Measurements from ENCODE around the gene VSIG4. TPM values are rescaled to one million over a fixed set of nuclear protein-coding genes. Genes with fewer than 3 reads are reported as not detected.

The VSIG4 gene, protein sequence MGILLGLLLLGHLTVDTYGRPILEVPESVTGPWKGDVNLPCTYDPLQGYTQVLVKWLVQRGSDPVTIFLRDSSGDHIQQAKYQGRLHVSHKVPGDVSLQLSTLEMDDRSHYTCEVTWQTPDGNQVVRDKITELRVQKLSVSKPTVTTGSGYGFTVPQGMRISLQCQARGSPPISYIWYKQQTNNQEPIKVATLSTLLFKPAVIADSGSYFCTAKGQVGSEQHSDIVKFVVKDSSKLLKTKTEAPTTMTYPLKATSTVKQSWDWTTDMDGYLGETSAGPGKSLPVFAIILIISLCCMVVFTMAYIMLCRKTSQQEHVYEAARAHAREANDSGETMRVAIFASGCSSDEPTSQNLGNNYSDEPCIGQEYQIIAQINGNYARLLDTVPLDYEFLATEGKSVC
- not detected in 2 replicates for total RNA-seq (2021; fragmentation: NEBNext Ultra II Directional; extraction: Animal tissue kit (Norgen Biotek cat#: 25700))
- not detected in 2 replicates for polyA plus RNA-seq (2011; rRNA removed)
- not detected for polyA plus RNA-seq (2011; cell fraction: cytosol; rRNA removed)
- not detected for polyA plus RNA-seq (2011; cell fraction: nucleus; rRNA removed)
- not detected in 4 replicates for polyA plus RNA-seq (2012, experiment 1 of 2)
- not detected for polyA plus RNA-seq (2012, experiment 2 of 2)
- not detected for polyA plus RNA-seq (2013, experiment 1 of 2)
- not detected for polyA plus RNA-seq (2013, experiment 2 of 2)
- not detected in 2 replicates for polyA minus RNA-seq (2011; rRNA and poly(A)+ RNA removed)
- not detected for polyA minus RNA-seq (2011; cell fraction: cytosol; rRNA and poly(A)+ RNA removed)
- polyA minus RNA-seq (2011; cell fraction: nucleus; rRNA and poly(A)+ RNA removed): not detected
- long read RNA-seq, experiment 1: 0 reads
- long read RNA-seq, experiment 2: 0 reads

DNA sequence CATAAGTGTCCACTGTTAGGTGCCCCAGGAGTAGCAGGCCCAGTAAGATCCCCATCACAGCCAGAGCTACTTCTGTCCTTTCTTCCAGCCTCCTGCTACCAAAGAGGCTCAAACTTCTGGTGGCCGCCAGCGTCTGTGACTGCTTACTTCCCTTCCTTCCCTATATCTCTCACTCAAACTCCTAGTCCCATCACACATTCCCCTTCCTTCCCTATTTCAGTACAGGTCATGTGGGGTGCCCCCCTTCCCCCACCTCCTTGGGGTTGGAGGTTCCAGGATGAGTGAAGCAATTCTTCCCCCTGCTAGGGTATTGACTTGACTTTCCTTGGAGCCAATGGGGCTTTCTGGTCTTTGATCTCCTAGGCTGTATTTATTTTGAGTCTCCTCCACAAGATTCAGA, at the start of gene VSIG4:
Gene VSIG4 (minus strand): TSS at position 137 of the 400 bp plus-strand sequence. CDS start 82 bp downstream, at position 55.
- Histone ChIP-seq H3K79me2 (ENCODE audit: control insufficient read depth in 1 of 2, insufficient read depth in 2 of 2, low read length in 2 of 2) (no peaks in the 10 kb centered on the region), H3K4ac (replicated peaks; ENCODE audit: insufficient read length, low read depth, low read length) (no peak within 1 kb of the TSS), H2BK20ac (ENCODE audit: low read length) (no peak within 1 kb of the TSS), H2BK5ac (ENCODE audit: low read depth, low read length) (no peak within 1 kb of the TSS), H3K27ac (ENCODE audit: low read depth, low read length) (no peak within 1 kb of the TSS), H2AK5ac (ENCODE audit: low read depth, low read length) (no peak within 1 kb of the TSS), H2BK15ac (ENCODE audit: low read length) (no peak within 1 kb of the TSS), H3K9me3 (ENCODE audit: insufficient read depth in 2 of 2, low read depth in 1 of 2, low read length in 1 of 2) (peaks cover 0 to 10% of the 10 kb centered on the region in 2 experiments; a peak in 1 of 4 replicates), H2BK120ac (replicated peaks; ENCODE audit: low read depth, low read length) (no peak within 1 kb of the TSS), H3K4me3 (ENCODE audit: extremely low read depth in 1 of 4, insufficient read depth in 2 of 4, low read depth in 3 of 4, low read length in 4 of 4) (no peak within 1 kb of the TSS), H4K8ac (ENCODE audit: extremely low read depth, insufficient read depth, low read length) (no peak within 1 kb of the TSS), H3K56ac (replicated peaks; ENCODE audit: insufficient read length, low read depth, low read length) (no peak within 1 kb of the TSS), H3K79me1 (ENCODE audit: low read depth, low read length) (no peaks in the 10 kb centered on the region), H3K14ac (ENCODE audit: insufficient read length) (no peak within 1 kb of the TSS), H3K4me1 (replicated peaks in 1 of 4; ENCODE audit: control insufficient read depth in 3 of 4, insufficient read depth in 4 of 4, low read length in 3 of 4) (0 out of 7 replicates have a peak, but pooled peaks cover 0 to 3% (median 0%) of the 10 kb centered on the region in 4 experiments), H2AFZ (ENCODE audit: low read length) (no peak within 1 kb of the TSS), H3K18ac (ENCODE audit: extremely low read depth, low read length) (no peak within 1 kb of the TSS), H3K4me2 (ENCODE audit: insufficient read depth in 1 of 2, low read depth in 2 of 2, low read length in 2 of 2) (no peak within 1 kb of the TSS), H4K91ac (replicated peaks; ENCODE audit: insufficient read length, low read length) (no peak within 1 kb of the TSS), H3K23me2 (ENCODE audit: low read depth, low read length) (no peaks in the 10 kb centered on the region; the same call in 1 of the 2 replicates), H3K23ac (ENCODE audit: insufficient read length) (no peak within 1 kb of the TSS), H2BK12ac (ENCODE audit: low read depth, low read length) (no peak within 1 kb of the TSS), H3K9ac (replicated peaks in 1 of 4; ENCODE audit: extremely low read depth in 1 of 4, low read depth in 3 of 4, low read length in 3 of 4) (no peak within 1 kb of the TSS), H3K27me3 (replicated peaks in 1 of 4; ENCODE audit: control insufficient read depth in 3 of 4, extremely low read depth in 1 of 4, insufficient read depth in 3 of 4, low read length in 3 of 4) (no peaks in the 10 kb centered on the region), H3K36me3 (ENCODE audit: control insufficient read depth in 2 of 4, insufficient read depth in 4 of 4, low read length in 3 of 4) (no peaks in the 10 kb centered on the region), H4K20me1 (replicated peaks in 1 of 2; ENCODE audit: control insufficient read depth in 1 of 2, insufficient read depth in 2 of 2, low read length in 2 of 2) (no peaks in the 10 kb centered on the region), H4K5ac (ENCODE audit: insufficient read length, low read depth, low read length) (no peak within 1 kb of the TSS)
- ChIA-PET POLR2A (ENCODE audit: partially characterized antibody) (no interaction called here), CTCF (ENCODE audit: partially characterized antibody) (no interaction called here)
- WGBS, 2 experiments (ENCODE audit: extremely low coverage in 1 of 2, insufficient coverage in 1 of 2, insufficient read length in 1 of 2, insufficient replicate concordance in 2 of 2, low coverage in 1 of 2, low lambda C conversion rate in 2 of 2, missing lambda C conversion rate in 1 of 2): no CpG with 5 or more reads among the region's 2 CpGs
- FAIRE-seq (no peak), DNase-seq (ENCODE audit: low read depth in 1 of 2, low spot score in 2 of 2) (no peak)
- no peak for TF ChIP-seq EZH2 (IDR thresholded peaks at IDR 0.05; ENCODE audit: low read depth, low read length, severe bottlenecking)
- no peak for TF ChIP-seq MAFK (IDR thresholded peaks at IDR 0.05; ENCODE audit: low read depth, low read length)
- no peak for TF ChIP-seq YY1 (IDR thresholded peaks at IDR 0.05; ENCODE audit: low read depth, low read length)
- TF ChIP-seq SP1 (IDR thresholded peaks at IDR 0.05; ENCODE audit: low read depth, low read length): no peak
- TF ChIP-seq SIX5 (IDR thresholded peaks at IDR 0.05; ENCODE audit: low read depth, low read length): no peak
- TF ChIP-seq RAD21 (IDR thresholded peaks at IDR 0.05 in 1 of 2, conservative IDR thresholded peaks at IDR 0.05 in 1 of 2; ENCODE audit: low read depth in 2 of 2, low read length in 2 of 2): no peak
- TF ChIP-seq EP300 (IDR thresholded peaks at IDR 0.05; ENCODE audit: borderline replicate concordance in 1 of 2, low read depth in 2 of 2, low read length in 2 of 2): no peak
- TF ChIP-seq BCL11A (IDR thresholded peaks at IDR 0.05; ENCODE audit: low read depth in 2 of 2, low read length in 2 of 2): no peak

Data from H1 (cell line).